HG03108 (cell line): ENCODE data around the gene NLRC5.
"Not testable (repeated sequence)": the region's sequence is repeated elsewhere in the genome, so short reads cannot be mapped to it uniquely, and the experiment has no call there.

ENCODE experiments used
- ATAC-seq: cut with Tn5 transposase; IDR thresholded peaks from one replicate; pipeline ENCODE4 v1.9.1; 2021; ENCODE audit warnings: moderate library complexity; ENCODE audit not compliant: unreplicated experiment

The NLRC5 gene

GRCh38 chr16:57093666-57094564 lies 104.6 kb downstream of the NLRC5 start:
- ATAC-seq: no peak

DNA sequence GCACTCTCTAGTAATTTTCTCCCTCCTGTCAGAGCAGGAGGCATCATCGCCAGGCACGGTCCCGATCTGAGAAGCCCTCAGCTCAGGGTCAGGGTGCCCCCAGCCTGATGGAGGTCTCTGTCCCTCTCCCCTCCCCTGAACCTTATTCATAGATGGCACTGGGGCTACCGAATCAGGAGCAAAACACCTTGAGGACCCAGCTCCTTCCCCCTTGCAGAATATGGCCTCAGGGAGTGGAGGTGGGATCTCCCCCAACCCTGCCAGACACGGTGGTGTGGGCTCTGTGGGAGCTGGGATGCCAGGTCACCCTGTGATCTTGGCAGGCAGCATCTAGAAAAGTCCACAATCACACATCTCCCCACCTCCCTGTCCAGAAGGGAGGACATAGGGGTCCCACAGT lies 105.6 kb downstream of the NLRC5 start:
- no peak for ATAC-seq

DNA sequence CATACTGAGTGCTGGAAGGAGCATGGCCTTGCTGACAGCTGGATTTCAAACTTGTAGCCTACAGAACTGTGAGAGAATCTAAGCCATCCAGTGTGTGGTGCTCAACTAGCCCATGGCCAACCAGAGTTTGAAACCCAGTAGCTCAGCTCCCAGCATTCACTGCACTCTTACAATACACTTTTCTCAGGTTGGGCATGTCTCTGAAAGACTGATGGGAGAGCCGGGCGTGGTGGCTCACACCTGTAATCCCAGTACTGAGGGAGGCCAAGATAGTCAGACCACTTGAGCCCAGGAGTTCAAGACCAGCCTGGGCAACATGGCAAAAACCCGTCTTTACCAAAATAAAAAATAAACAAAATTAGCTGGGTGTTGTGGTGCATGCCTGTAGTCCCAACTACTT lies 106.8 kb downstream of the NLRC5 start:
- no peak for ATAC-seq

- ATAC-seq: no peak
These were observed 107.4 kb downstream of the NLRC5 start for GRCh38 chr16:57096793-57097192.

DNA sequence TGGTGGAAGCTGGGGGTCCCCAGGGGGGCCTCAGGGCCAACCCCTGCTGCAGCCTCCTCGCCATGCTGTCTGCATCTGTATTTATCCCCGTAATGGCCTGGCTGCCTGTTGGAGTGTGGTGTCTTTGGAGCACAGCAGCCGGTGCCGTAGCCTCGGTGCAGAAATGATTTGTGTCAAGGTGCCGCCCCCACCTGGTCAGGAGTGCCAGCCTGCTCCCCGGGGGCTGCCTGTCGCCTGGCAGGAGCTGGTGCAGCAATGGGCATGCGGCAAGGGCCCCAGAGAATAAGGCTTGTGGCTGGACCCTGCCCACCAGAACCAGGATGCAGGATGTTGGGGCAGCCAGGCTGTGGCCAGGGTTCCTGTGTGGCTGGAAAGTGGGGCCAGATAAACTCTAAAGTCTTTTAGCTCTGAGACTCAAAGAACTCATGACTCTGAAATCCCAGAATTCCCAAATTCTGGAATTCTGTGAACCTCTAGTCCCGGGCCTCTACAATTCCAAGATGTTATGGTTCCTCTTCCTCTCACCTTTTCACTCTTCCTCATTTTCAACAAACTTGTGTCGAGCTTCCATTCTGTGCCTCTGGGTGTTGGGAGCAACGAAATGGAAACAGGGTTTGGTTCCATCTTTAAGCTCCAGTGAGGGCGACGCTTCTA lies 109.0 kb downstream of the NLRC5 start:
- no peak for ATAC-seq

DNA sequence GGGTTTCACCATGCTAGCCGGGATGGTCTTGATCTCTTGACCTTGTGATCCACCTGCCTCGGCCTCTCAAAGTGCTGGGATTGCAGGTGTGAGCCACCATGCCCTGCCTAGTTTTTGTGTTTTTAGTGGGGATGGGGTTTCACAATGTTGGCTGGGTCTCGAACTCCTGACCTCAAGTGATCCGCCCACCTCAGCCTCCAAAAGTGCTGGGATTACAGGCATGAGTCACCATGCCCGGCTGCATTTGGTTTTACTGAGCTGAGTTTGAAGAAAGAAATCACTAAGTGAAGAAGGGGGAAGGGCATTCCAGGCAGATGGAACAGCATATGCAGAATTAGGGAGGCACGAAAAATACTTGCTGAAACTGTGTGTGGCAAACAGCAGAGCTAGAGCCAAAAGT lies 110.6 kb downstream of the NLRC5 start:
- ATAC-seq: not testable (repeated sequence)

DNA sequence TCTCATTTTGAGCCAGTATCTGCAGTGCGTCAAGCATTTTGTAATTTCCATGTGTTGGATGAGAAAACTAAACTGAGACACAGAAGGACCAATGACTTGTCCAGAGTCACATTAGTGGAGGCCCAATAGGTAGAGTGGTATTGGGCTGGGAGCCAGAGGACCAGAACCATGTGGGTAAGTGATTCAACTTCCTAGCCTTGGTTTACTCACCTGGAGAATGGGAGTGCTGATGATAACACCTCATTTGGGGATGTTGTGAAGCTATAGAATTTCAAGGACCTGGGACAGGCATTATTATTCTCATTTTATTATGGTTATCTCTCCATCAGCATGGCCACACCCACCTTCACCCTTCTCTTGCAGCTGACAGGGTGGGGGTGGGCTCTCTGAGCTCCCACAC lies 111.1 kb downstream of the NLRC5 start:
- ATAC-seq: no peak

GRCh38 chr16:57102888-57103851 lies 113.8 kb downstream of the NLRC5 start:
- ATAC-seq: no peak

- no peak for ATAC-seq
These were observed 115.3 kb downstream of the NLRC5 start for GRCh38 chr16:57104706-57105105.

DNA sequence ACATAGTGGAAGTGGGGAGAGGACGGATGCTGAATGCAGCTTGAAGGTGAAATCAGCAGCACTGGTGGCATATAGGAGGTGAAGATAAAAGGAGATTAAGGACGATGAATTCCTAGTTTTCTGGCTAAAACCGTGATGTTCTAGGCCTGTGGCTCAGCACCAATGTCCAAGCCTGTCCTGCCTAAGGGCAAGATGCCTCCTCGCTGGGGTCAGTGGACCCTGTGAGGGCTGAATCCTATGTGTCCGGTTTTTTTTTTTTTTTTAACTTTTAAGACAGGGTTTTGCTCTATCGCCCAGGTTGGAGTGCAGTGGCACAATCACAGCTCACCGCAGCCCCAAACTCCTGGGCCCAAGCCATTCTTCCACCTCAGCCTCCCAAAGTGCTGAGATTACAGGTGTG lies 115.8 kb downstream of the NLRC5 start:
- no peak for ATAC-seq

GRCh38 chr16:57106767-57107166 lies 117.4 kb downstream of the NLRC5 start:
- ATAC-seq: no peak

DNA sequence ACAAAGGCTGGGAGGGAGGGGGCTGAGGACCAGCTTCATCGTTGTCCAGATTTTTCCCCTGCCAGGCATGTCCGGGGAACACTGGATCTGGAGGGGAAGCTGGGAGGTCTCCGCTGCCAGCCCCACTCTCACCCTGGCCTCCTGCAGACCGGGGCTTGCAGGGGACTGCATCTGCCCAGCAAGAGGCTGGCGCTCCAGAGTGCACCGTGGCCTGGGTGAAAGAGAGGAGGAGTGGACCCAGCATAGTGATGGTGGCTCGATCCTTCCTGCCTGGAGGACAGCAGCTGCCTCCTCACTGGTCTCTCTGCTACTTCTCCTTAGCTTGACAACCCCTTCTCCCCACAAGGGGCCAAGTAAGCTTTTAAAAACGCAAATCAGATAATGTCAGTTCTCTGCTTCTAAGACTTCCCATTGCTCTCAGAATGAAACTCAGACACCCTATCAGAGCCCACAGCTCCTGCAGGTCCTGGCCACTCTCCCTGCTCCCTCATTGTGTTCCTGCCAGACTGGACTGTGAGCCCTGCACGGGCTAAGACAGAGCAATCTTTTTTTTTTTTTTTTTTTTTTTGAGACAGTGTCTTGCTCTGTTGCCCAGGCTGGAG lies 118.1 kb downstream of the NLRC5 start:
- no peak for ATAC-seq

DNA sequence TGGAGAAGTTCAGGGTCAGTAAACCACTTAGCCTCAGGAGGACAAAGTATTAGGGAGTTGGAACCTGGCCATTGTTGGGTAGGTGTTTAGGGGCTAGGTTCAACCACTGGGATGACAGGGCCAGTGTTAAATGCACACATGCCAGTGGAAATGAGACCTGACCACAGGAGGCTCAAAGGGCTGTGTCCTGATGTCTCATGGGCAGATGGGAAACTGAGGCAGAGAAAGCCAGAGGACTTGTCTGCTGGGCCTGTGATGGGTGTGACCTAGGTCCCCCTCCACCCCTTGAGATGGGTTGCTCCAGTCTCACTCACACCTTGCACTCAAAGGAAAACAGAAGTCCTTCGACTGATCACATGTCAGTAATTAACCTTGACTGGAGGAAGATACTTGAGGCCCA lies 119.1 kb downstream of the NLRC5 start:
- no peak for ATAC-seq

- ATAC-seq: not testable (repeated sequence)
These were observed 120.1 kb downstream of the NLRC5 start for GRCh38 chr16:57109259-57110105.

- no peak for ATAC-seq
These were observed 121.6 kb downstream of the NLRC5 start for GRCh38 chr16:57110937-57111336.

DNA sequence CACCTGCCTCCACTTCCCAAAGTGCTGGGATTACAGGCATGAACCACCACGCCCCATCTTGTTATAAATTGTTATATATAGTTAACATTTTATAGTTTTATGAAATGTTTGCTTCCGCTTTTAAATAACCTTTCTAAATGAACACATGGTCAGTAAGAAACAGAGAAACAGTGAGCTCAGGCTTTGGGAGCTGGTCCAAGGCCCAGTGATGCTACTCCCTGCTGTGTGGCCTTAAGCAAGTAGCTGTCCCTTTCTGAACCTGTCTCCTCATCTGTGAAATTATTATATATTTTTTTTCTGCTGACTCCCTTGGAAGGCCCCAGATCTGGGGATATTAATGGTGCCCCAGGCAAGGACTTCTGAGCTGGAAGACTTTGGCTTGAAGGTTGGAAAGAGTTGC lies 122.1 kb downstream of the NLRC5 start:
- ATAC-seq: no peak

GRCh38 chr16:57112403-57113041 lies 123.2 kb downstream of the NLRC5 start:
- ATAC-seq: no peak

DNA sequence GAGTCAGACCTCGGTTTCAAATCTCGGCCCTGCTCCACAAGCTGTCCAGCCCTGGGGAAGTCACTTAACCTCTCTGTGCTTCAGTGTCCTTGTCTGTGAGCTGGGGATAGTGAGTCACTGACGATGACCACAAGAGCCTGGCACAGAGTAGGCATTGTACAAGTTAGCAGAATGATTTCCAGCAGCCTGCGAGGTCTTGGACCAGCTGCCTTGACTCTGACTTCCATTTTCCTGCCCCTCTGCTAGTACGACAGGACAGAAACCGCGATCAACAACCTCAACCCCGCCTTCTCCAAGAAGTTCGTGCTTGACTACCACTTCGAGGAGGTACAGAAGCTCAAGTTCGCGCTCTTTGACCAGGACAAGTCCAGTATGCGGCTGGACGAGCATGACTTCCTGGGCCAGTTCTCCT lies 123.7 kb downstream of the NLRC5 start:
- ATAC-seq: no peak

- no peak for ATAC-seq
These were observed 124.3 kb downstream of the NLRC5 start for GRCh38 chr16:57113664-57114063.

- ATAC-seq: no peak
These were observed 125.8 kb downstream of the NLRC5 start for GRCh38 chr16:57115168-57115513.
